ENCODE data around the gene FAM114A1.

- no peak for TF ChIP-seq CTCF (IDR thresholded peaks at IDR 0.05)
- TF ChIP-seq EZH2 (IDR thresholded peaks at IDR 0.05) = no peak
- TF ChIP-seq EZH2phosphoT487 (IDR thresholded peaks at IDR 0.05) = no peak
Measured at GRCh38 chr4:38965866-38966265, 98.3 kb downstream of the FAM114A1 start.

Data from neural progenitor cell (in vitro differentiated cells).